Measurements from ENCODE around the gene TMCC2.

GRCh38 chr1:205224736-205225135 lies 3.0 kb upstream of the TMCC2 start:
- no peak for TF ChIP-seq OSR1 (CRISPR knock-in tag; IDR thresholded peaks at IDR 0.05)
- TF ChIP-seq PATZ1 (CRISPR knock-in tag; IDR thresholded peaks at IDR 0.05; ENCODE audit: borderline replicate concordance), result no peak
- TF ChIP-seq ZFP3 (CRISPR knock-in tag; IDR thresholded peaks at IDR 0.05), result no peak
- TF ChIP-seq TOX (CRISPR knock-in tag; IDR thresholded peaks at IDR 0.05; ENCODE audit: borderline replicate concordance), result no peak
- TF ChIP-seq ARNTL (CRISPR knock-in tag; IDR thresholded peaks at IDR 0.05; ENCODE audit: borderline replicate concordance, low read depth), result no peak
- TF ChIP-seq PPARA (CRISPR knock-in tag; IDR thresholded peaks at IDR 0.05; ENCODE audit: borderline replicate concordance), result no peak
- TF ChIP-seq TCF4 (CRISPR knock-in tag; IDR thresholded peaks at IDR 0.05; ENCODE audit: borderline replicate concordance), result no peak
- TF ChIP-seq, protein P1, sequence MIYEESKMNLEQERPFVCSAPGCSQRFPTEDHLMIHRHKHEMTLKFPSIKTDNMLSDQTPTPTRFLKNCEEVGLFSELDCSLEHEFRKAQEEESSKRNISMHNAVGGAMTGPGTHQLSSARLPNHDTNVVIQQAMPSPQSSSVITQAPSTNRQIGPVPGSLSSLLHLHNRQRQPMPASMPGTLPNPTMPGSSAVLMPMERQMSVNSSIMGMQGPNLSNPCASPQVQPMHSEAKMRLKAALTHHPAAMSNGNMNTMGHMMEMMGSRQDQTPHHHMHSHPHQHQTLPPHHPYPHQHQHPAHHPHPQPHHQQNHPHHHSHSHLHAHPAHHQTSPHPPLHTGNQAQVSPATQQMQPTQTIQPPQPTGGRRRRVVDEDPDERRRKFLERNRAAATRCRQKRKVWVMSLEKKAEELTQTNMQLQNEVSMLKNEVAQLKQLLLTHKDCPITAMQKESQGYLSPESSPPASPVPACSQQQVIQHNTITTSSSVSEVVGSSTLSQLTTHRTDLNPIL (CRISPR knock-in tag; IDR thresholded peaks at IDR 0.05; ENCODE audit: low read depth), result no peak
- TF ChIP-seq ZNF70 (CRISPR knock-in tag; IDR thresholded peaks at IDR 0.05), result no peak
- TF ChIP-seq ZNF8 (CRISPR knock-in tag; IDR thresholded peaks at IDR 0.05), result no peak
